GM18505 (cell line): ENCODE results near the gene TOP2B.

Source experiments
- ATAC-seq: cut with Tn5 transposase; IDR thresholded peaks from one replicate; pipeline ENCODE4 v1.9.1; 2021; ENCODE audit not compliant: unreplicated experiment
- POLR2A ChIP-seq: IDR thresholded peaks from 4 replicates; pipeline ENCODE4 v1.6.1; 2011; ENCODE audit warnings: borderline replicate concordance; ENCODE audit not compliant: insufficient read depth, insufficient read length; ENCODE audit errors: extremely low read depth

TOP2B gene

DNA sequence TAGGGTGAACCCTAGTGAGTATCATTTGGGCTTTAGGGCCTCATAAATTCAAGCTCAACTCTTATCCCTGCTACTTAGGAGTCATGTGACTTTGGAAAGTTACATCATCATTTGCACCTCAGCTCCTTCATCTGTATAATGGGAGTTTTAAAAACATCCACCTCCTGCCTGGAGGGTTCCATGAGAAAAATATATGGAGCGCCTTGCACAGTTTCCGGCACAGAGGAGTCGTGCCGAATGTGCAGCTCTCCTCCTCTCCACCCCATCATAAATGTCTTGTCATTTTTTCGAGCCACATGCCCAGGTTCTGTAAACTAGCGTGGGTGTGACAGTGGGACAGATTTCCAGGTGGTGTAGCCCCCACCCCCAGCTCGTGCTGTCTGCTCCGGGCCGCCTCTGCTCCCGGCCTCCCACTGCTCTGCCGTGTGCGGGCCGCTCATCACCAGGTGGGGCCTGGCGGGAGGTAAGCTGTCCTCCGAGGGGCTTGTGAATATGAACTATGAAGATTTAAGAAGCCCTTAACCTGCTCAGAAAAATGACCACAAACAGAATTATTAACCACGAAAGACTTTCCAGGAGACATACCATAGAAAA lies 90.4 kb downstream of the TOP2B start:
- ATAC-seq, result no peak
- TF ChIP-seq POLR2A, result no peak

DNA sequence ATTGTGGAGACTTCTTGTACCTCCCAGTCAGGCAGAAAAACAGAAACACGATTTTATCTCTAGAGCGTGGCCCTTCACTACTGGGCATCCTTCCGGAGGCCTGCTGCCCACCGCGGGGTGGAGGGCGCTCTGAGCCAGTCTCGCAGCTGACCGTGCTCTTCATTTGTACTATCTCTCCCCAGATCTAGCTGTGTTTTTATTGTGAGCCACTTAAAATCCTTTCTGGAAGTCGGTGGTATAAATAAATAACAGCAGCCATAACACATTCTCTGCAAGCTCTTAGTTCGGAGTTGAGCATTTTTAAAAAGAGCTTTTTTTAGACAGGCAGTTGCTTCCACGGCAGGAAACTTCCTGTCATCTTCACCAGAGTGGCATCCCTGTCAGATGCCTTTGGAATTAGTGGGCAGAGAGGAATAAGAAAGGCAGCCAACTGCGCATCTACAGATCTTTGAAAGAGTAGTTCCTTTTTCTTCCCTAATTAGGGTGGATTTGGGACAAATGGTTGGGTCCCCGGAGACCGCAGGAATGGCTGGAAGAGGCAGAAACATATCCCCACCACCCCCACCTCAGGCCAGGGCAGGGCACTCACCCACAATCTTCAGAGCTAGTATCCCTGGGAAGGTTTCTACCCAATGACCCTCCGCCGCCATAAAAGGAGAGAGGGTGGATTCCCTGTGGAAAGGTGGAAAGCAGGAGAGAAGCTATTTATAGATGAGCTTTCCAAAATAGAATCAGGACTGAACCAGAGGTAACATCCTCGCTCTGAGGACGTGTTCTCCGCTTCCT lies 91.1 kb downstream of the TOP2B start:
- TF ChIP-seq POLR2A, result no peak

DNA sequence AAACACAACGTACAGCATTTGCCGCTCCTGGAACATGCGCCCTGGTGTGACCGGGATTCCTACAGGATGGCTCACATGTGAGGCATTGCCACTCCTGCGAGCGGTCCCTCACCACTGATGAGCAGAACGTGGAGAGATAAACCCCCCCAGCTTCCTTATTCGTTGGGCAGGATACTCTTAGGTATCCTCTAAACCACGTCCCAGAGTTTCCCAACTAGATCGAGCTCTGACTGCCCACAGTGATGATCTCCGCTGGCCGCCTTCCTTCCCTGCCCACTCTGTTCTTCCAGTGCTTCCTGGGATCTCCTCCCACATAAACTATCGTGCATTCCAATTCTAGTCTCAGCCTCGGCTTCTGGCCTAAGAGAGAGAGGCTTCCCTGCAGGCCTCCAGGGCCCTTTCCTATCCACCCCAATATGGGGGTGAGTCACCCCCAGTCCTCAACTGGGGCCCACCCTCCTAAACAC lies 91.8 kb downstream of the TOP2B start:
- no peak for TF ChIP-seq POLR2A
- ATAC-seq, result no peak

More for the DNA sequence above, 91.1 kb downstream of the TOP2B start:
- no peak for ATAC-seq

DNA sequence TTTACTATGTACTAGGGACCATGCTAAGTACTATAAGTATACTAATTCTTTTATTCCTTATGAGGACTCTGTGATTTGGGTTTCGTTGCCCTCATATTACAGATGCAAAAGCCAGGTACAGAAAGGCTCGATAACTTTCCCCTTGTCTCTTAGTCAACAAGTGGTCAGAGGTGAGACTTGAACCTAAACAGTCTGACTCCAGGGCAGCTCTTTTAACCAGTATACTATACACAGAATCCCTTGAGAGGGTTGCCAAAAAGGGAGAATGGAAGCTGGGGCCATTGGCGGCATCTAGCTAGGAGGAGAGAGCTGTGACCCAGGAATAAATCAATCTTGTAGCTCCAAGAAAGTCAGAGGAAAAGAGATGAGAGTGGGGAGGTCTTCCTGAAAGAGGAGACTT lies 92.4 kb downstream of the TOP2B start:
- no peak for TF ChIP-seq POLR2A

DNA sequence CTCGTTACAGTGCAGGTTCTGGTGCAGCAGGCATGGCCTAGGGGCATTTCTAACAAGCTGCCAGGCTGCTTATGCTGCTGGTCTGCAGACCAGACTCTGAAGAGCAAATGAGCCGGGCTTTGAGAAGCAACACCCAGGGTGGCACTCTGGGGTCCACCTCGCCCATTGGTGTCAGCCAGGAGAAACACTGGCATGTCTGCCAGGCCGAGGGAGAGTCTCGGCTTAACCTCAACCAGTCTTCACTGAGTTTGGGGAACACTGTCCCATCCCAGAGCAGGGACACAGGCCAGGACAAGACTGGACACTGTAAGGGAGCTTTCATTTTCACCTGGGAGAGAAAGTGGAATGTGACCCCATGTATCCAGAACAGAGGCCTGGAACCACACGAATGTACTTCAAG lies 93.4 kb downstream of the TOP2B start:
- ATAC-seq, result no peak

More for the DNA sequence above, 92.4 kb downstream of the TOP2B start:
- no peak for ATAC-seq

DNA sequence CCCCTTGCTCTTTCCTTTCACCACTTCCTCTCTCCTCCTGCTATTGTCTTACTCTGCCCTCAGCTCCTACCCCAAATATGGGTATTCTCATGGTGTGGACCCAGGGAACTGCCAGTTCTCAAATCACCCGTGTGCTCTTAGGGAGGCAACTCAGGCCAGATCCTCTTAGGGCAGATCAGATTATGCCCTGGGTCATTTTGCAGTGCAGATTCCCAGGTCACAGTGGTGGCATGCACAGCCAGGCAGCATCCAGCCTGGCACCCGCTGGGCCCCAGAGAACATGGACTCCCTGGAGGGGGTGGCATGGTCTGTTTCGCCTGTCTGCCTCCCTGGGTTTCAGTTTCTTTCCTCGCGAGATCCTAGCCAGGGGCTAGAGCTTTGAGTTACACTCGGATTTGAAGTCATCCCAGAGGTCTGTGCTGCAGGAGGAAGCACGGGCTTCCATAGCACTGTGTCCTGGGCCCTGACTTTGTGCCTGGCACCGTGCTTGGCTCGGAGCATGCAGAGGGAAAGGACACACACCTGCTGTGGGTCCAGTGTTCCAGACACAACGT lies 96.1 kb downstream of the TOP2B start:
- no peak for TF ChIP-seq POLR2A
- no peak for ATAC-seq

More for the DNA sequence above, 93.4 kb downstream of the TOP2B start:
- no peak for TF ChIP-seq POLR2A

DNA sequence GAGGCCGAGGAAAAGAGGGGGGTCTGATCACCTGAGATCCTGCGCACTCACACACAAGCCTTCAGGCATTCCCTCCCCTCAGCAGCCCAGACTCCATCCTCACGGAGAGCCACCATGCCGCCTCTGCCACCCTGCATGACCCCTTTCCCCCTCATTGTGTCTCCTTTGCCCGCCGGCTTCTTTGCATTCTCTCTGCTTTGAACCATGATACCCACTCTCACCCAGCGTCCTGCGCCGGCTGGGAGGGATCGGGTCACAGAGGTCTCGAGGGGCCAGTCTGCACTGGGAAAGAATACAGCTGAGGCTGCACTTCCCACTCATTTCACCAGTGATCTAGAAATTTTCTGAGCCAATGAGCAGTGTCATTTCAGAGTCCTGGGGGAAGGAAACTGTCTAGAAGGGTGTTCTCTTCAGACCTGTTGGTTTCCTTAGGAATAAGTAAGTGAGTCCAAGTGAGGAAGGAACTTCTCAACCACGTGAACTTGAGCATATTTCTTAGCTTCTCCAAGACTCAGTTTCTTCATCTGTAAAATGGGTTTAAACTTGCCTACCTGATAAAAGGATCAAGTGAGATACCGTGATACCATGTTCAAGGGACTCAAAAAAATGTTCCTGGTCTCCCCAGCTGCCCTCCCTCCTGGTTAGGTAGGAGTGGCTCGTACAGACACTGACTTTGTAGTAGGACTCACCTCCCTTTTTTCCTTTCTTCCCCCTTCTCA lies 96.7 kb downstream of the TOP2B start:
- no peak for ATAC-seq
- no peak for TF ChIP-seq POLR2A

DNA sequence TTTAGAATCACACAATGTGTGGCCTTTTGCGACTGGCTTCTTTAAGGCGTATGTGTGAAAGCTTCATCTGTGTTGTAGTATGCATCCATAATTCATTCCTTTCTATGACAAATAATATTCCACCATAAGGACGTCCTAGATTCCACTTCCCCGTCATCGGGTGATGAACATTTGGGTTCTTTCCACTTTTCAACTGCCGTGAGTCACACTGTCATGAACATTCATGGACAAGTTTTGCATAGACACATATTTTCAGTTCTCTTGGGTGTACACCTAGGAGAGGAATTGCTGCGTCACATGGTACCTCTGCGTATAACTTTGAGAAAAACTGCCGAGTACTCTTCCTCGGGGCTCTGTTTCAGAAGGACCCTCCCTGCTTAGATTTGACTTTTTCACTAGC lies 97.3 kb downstream of the TOP2B start:
- ATAC-seq, result no peak
- TF ChIP-seq POLR2A, result no peak

DNA sequence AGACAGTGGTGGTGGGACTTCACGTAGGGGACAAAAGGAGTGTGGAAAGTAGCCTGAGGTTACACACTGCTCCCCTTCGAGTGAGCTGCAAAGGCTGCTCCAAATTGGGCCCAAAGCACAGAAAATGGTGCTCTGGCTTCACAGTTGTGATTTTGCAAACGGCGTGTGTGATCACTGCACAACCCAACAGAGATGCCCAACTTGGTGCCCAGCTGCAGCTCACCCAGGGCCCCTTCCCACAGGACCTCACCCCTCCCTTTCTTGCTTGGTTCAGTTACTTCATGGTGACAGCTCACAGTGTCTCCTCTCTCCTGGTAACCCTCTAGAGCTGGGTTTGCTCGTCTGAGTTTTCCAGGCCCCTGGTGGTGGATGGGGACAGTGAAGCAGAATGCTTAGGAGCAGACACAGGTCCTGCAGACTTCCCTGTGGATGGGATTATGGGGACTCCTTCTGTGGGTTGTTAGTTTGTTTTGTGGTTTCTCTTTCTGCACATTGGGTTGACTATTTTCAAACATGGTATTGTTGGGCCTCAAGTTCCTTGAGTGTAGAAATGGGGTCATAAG lies 98.3 kb downstream of the TOP2B start:
- ATAC-seq, result no peak
- no peak for TF ChIP-seq POLR2A

DNA sequence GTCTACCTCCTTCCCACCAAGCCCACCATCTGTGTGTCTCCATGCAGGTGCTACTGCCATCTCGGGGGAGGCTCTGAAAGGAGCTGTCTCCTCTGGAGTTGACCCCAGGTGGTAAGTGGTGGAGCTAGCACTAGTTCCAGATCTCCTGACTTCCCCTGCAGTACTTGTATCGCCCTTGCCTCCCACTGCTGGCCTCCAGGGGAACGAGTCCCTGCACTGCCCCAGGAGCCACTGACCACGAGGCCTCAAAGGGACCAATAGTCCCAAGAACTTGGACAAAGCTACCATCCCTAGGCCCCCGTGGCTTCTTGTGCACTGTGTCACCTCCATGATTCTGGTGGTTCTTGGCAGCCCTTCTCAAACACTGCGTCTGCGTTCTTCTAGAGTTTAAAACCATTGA lies 98.9 kb downstream of the TOP2B start:
- TF ChIP-seq POLR2A, result no peak
- no peak for ATAC-seq

DNA sequence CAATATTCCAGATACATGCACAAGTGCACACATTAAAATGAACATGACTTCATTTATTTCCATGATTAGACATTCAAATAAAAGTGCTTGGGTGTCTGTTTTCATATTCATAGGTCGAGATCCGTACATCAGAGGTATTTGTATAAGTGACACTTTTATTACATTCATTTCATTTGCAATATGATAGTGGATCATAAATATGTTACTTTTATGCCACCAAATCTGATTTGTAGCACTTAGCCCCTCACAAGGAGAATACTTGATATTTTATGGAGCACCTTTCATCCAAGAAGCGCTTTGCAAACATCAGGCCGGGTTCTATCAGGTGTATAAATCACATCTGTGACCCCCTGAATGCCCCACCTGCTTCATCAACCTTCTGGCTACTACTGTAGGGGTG lies 100.6 kb downstream of the TOP2B start:
- no peak for ATAC-seq
- no peak for TF ChIP-seq POLR2A

DNA sequence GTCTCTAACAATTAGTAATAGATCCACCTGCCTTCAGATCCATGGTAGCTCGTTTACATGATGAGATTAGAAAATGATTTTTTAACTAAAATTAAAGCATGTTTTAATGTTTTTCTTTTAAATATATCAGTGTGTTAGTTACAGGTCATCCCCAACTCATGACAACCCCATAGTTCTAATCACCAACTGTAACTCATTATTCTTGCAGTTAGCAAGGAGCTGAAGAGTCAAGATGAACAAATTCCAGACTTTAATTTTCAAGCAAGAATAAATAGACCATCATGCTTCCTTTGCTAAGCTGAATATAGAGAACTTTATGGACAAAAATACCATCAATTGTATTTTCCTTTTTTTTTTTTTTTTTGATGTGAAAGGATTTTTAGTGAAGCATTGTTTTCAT lies 101.1 kb downstream of the TOP2B start:
- no peak for ATAC-seq

DNA sequence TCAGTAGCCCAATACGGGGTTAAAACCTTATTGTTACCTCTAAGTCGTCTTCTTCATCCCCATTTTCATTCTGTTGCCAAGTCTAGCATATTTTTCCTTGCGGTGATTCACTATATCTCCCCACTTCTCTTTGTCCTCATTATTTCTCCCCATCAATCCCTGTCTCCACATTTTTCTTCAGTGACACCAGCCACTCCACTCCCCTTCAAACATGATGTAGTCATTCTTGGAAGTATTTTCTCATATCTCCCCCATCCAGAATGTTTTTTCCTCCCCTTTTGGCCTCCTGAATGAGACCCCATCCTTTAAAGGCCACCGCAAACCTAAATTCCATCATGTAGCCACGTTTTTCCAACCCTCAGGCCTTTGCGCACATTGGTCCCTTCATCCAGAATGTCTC lies 105.9 kb downstream of the TOP2B start:
- ATAC-seq, result no peak
- no peak for TF ChIP-seq POLR2A

More for the DNA sequence above, 101.1 kb downstream of the TOP2B start:
- TF ChIP-seq POLR2A, result no peak
